Urinary bladder (tissue), 4 donors: ENCODE data around the gene LRRC36. TPM values are rescaled to one million over a fixed set of nuclear protein-coding genes. Genes with fewer than 3 reads are reported as not detected.
"Not testable (repeated sequence)": the region's sequence is repeated elsewhere in the genome, so short reads cannot be mapped to it uniquely, and the experiment has no call there.

Experiments used
- DNase-seq: peaks from one replicate; pipeline ENCODE4 v3.0.0-alpha.2; 2015; ENCODE audit errors: extremely low spot score
- H3K27ac ChIP-seq: one replicate; pipeline ENCODE4 v1.5.1; 2013; ENCODE audit warnings: low read depth, mild to moderate bottlenecking, moderate library complexity
- H3K36me3 ChIP-seq: one replicate; pipeline ENCODE4 v1.6.1; 2013; ENCODE audit warnings: mild to moderate bottlenecking, moderate library complexity; ENCODE audit not compliant: insufficient read depth
- H3K4me1 ChIP-seq: one replicate; pipeline ENCODE4 v1.6.1; 2013; ENCODE audit warnings: mild to moderate bottlenecking, moderate library complexity; ENCODE audit not compliant: insufficient read depth
- H3K4me3 ChIP-seq: one replicate; pipeline ENCODE4 v1.5.1; 2013; ENCODE audit warnings: low read depth, low read length
- WGBS: extraction: QIAGEN DNeasy Blood & Tissue Kit; methylation state at CpG from one replicate; pipeline ENCODE4 v1.1.7; 2013; 5-methylcytosine and 5-hydroxymethylcytosine counted together
- polyA plus RNA-seq: library from polyadenylated mRNA; stranded (reverse); fragments of 200-250 nt; gene quantifications from one replicate; pipeline ENCODE4 v1.2.3, GENCODE V29; 2013
- total RNA-seq: library from RNA; depleted of rRNA; stranded (reverse); fragments of >200 nt; gene quantifications from one replicate; pipeline ENCODE4 v1.2.3, GENCODE V29; 2014
- donor health status: healthy with polysubstance abuse.
- donor health status: healthy.

Gene LRRC36
- total and polyA plus RNA-seq, 2 donors = 0.19 to 2.1 TPM

DNA sequence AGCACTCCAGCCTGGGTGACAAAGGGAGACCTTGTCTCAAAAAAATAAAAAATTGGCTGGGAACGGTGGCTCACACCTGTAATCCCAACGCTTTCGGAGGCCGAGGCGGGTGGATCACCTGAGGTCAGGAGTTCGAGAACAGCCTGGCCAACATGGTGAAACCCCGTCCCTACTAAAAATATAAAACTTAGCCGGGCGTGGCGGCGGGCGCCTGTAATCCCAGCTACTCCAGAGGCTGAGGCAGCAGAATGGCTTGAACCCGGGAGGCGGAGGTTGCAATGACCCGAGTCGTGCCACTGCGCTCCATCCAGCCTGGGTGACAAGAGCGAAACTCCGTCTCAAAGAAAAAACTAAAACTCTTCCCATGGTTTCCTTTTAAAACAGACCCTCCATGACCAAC is 88.8 kb downstream of the LRRC36 start:
- not testable (repeated sequence) for DNase-seq, H3K36me3 ChIP-seq, H3K27ac ChIP-seq, H3K4me1 ChIP-seq
- 91% methylated on average over 19 of the region's 19 CpGs for WGBS
- peak overlapping the region; percentile 82 for H3K4me3 ChIP-seq

DNA sequence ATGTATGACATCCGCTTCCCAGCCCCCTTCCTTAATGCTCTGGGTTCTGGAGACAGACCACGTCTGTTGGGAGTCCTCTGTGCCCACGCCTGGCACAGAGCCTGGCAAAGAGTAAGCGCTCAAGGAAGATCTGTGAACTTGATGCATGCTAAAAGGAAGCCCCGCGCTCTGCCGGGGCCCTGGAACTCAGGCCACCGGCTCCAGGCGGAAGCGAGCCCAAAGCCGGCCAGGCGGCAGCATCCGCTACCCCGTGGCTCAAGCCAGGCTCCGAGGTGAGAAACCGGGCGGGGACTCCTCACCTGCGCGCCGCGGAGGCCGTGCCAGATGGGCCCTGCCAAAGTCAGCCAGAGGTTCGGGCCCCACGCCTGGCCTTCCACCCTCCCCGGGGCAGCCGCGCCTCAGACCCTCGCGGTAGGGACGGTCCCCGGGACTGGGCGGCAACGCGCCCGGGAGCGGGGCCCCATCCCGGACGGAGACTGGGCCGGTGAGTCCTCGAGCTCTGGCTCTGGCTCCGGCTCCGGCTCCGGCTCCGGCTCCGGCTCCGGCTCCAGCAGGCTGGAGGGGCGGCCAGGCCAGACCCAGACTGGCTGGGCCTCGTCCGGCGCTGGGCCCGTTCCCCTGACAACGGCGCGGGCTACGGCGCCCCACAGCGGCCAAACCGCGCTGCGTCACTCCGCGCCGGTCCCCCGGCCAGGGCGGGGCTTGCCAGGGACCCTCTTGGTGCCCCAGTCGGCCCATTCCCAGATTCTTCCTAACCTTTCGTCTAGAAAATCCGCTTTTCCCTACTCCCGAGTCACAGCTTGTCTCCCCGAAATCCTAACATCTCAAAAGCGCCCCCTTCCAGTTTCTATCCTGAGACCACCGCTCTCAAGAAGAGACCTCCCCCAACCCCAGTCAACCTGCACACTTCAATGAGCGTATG is 89.5 kb downstream of the LRRC36 start, which contains the start of gene ZDHHC1:
ZDHHC1 (minus strand) TSS at position 606 of the 922 bp plus-strand sequence. CDS start 8,702 bp downstream, outside the sequence.
- no peak for DNase-seq
- H3K4me3 ChIP-seq = peak within 1 kb of the TSS; percentile 82
- WGBS = 2% methylated on average over 73 of the region's 73 CpGs

DNA sequence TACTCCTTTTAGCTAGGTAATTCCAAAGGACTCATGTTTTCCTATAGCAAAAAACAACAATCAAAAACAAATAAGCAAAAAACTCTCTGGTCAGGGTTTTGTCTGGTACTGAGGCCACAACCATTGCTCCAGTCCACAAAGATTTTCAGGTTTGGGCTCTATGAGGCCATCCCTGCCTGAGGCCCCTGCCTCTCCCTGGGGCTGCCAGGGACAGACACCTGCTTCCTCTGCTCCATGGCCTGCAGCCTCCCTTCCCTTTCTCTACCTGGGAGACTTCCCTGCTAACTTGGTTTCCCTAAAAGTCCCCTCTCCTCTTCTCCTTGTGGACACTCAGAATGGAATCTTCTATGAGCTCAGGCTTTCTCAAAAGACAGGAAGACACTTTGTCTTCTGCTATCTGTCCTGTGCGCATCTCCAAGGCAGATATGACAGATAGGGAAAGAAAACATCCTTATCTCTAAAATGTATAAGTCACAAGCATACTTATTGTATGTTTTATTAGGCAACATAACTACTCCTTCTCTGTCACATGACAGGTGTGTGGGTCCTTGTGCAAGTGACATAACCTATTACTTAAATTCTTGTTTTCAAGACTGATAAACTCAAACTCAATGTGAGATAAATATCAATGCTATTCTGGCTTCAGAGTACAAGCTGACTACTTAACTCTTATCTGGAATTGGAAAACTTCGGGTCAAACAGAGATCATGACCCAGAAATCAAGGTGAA is 90.9 kb downstream of the LRRC36 start:
- H3K4me3 ChIP-seq = no peak overlapping the region
- no peak overlapping the region for H3K27ac ChIP-seq
- no peaks in the 10 kb centered on the region for H3K4me1 ChIP-seq
- WGBS = 83% methylated on average over 2 of the region's 2 CpGs
- DNase-seq = no peak
- no peaks in the 10 kb centered on the region for H3K36me3 ChIP-seq

More for the DNA sequence above, 89.5 kb downstream of the LRRC36 start, which contains the start of gene ZDHHC1:
- Histone ChIP-seq H3K4me1 (no peaks in the 10 kb centered on the region), H3K36me3 (no peaks in the 10 kb centered on the region), H3K27ac (peak within 1 kb of the TSS; percentile 53)

DNA sequence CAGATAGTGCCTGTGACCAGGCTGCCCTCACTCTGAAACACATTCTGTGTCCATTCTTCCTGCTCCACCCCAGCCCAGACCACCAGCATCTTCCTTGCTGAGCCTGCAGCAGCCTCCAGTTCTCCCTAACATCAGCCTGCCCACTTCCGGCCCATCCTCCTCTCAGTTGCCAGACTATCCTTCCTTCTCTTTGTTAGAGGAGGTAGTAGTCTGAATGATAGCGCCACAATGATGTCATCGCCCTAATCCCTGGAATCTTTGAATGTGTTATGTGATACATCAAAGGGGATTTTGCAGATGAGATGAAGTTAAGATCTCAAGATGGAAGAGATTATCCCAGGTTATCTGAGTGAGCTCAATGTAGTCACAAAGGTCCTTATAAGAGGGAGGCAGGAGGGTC is 92.9 kb downstream of the LRRC36 start:
- WGBS = 79% methylated on average over 3 of the region's 3 CpGs
- Histone ChIP-seq H3K4me1 (no peaks in the 10 kb centered on the region), H3K4me3 (no peak overlapping the region), H3K27ac (no peak overlapping the region), H3K36me3 (no peaks in the 10 kb centered on the region)
- no peak for DNase-seq

DNA sequence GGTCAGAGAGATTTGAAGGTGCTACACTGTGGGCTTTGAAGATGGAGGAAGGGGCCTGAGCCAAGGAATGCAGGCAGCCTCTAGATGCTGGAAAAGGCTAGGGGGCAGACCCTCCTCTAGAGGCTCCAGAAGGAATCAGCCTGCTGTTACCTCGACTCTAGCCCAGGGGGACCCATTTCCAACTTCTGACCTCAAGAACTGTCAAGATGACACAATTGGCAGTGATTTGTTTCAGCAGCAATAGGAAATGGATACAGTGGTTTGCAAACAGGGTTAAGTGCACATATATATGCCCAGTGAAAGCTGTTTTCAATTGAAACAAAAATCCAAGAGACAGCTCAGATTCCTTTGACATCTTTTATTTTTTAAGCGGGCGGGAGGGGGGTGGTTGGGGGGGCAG is 93.3 kb downstream of the LRRC36 start:
- no peak for DNase-seq
- Histone ChIP-seq H3K27ac (no peak overlapping the region), H3K4me3 (no peak overlapping the region), H3K4me1 (no peaks in the 10 kb centered on the region), H3K36me3 (no peaks in the 10 kb centered on the region)
- whole genome bisulfite sequencing = 75% methylated on average over 3 of the region's 3 CpGs

DNA sequence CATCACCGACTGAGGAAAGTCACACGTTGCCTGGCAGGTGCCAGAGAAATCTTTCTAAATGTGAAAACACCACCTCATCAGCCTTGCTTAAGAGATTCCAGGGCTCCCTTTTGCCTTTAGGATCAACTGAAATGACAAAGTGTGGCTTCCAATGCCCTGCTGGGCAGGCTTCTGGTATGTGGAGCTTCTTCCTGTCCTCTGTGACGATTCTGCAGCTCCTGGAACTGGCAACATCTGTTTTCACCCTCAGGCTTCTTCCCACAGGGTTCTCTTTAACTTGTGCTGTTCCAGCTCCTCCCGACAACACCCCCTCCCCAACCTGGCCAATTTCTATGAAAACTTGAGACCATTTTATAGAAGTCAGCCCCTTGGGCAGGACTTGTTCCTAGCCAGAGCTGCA is 94.4 kb downstream of the LRRC36 start:
- H3K4me1 ChIP-seq = no peaks in the 10 kb centered on the region
- no peaks in the 10 kb centered on the region for H3K36me3 ChIP-seq
- DNase-seq = no peak
- 86% methylated on average over 4 of the region's 4 CpGs for WGBS
- no peak overlapping the region for H3K4me3 ChIP-seq
- H3K27ac ChIP-seq = no peak overlapping the region

DNA sequence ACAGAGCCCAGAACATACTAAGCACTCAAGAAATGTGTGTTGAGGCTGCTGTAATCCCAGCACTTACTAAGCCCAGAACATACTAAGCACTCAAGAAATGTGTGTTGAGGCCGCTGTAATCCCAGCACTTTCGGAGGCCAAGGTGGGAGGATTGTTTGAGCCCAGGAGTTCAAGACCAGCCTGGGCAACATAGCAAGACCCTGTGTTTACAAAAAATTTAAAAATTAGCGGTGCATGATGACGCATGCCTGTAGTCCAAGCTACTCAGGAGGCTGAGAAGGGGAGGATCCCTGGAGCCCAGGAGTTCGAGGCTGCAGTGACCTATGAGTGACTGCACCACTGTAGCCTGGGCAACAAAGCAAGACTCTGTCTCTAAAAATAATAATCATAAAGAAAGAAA is 96.4 kb downstream of the LRRC36 start:
- H3K4me3 ChIP-seq = no peak overlapping the region
- H3K36me3 ChIP-seq = no peaks in the 10 kb centered on the region
- H3K27ac ChIP-seq = no peak overlapping the region
- no peaks in the 10 kb centered on the region for H3K4me1 ChIP-seq
- 86% methylated on average over 5 of the region's 5 CpGs for WGBS
- no peak for DNase-seq

DNA sequence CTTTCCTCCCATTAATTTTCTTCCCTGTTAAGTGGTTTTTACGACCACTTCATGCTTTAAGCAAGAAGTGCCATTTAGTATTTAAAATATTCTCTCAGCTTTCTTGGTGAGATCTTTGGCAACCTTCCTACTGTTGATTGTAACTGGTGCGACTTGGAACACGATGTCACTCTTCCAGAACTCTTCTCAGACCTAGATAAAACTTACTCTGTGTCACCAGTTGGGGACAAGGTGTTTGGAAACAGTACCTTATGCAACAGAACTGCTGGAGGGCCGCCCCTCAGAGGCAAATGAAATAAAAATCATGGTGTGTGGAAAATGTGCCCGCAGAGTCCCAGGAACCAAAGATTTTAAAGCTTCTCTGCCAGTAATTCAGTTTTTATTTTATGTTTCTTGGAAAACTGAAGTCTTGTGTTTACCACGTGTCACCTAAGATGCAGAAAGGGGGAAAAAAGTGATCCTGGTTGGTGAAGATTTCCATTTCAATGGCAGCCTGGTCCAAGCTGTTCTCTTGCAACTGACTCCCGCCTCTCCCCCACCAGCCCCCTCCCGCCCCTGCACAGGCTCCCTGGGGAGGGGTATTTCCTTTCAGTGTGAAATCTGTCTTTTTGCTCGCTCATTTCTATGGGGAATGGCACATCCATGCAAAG is 97.1 kb downstream of the LRRC36 start:
- Histone ChIP-seq H3K27ac (no peak overlapping the region), H3K36me3 (no peaks in the 10 kb centered on the region), H3K4me1 (no peaks in the 10 kb centered on the region), H3K4me3 (no peak overlapping the region)
- 51% methylated on average over 9 of the region's 9 CpGs for WGBS
- DNase-seq = no peak

DNA sequence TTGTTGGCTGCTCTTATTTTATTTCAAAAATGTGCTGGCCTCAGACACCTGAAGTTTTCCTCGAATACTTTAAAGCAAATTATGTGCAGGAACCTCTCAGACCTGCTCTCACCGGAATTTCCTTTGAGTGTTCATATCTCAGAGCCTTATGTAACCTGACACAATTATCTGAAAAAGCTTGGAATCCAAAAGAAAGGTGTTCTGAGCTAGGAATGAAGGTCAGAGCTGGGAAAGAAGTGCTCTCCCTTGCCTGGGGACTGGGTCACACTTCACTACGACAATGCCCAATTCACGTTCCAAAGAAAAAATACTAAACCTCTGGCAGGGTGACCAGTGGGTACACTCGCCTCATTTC is 97.6 kb downstream of the LRRC36 start:
- 64% methylated on average over 5 of the region's 5 CpGs for WGBS
- Histone ChIP-seq H3K4me1 (no peaks in the 10 kb centered on the region), H3K36me3 (no peaks in the 10 kb centered on the region), H3K4me3 (no peak overlapping the region), H3K27ac (no peak overlapping the region)
- DNase-seq = no peak

DNA sequence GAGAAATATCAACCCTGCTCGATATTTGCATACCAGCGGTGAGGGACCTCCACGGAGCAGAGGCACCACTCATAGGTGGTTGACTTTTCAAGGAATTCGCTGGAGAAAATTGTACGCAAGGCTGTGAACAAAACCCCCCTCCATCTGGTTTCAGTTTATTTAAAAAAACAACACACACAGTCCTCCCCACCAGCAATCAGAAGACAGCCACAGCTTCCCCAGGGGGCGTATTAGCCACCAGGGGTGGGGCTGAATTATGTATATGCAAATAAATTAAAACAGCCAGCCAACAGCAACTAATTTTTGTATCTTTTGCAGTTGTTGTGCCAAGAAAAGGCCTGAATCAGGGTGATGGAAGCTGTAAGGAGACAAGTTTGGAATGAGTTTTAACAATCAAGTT is 98.4 kb downstream of the LRRC36 start:
- WGBS = 33% methylated on average over 6 of the region's 6 CpGs
- no peak overlapping the region for H3K27ac ChIP-seq
- H3K36me3 ChIP-seq = no peaks in the 10 kb centered on the region
- DNase-seq = no peak
- no peaks in the 10 kb centered on the region for H3K4me1 ChIP-seq
- H3K4me3 ChIP-seq = no peak overlapping the region

DNA sequence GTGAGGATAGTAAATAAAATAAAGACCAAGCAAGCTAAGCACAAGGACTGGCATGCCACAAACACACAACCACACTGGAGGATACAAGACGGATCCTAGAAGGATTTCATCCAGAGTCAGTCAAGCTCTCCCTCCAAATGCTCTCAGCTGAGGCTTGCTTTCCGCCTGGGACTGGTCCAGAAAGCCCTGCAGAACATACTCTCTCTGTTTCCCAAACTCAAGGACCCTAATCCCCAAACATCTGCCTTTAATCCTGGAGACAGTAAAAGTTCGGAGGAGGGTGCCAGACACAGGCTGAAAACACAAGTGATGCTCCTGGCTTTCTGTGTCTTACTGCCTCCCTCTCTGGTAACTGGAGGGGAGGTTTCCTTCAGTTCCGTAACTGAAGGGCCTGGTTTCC is 99.0 kb downstream of the LRRC36 start:
- Histone ChIP-seq H3K36me3 (no peaks in the 10 kb centered on the region), H3K4me1 (no peaks in the 10 kb centered on the region), H3K27ac (no peak overlapping the region), H3K4me3 (no peak overlapping the region)
- WGBS = 43% methylated on average over 4 of the region's 4 CpGs
- no peak for DNase-seq

DNA sequence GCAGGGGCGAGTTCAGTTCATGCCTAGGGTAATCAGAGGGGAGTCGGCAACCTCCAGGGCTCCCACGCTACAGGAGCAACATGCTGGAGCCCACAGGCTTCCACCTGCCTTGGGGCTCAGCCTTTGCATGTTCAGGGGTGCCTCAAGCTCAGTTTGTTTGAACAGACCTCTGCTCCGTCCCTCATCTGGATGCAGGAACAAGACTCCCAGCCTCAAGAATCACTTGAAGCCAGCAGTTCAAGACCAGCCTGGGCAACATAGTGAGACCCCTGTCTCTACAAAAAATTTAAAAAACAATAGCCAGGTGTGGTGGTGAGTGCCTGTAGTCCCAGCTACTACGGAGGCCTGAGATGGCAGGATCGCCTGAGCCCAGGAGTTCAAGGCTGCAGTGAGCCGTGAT is 99.4 kb downstream of the LRRC36 start:
- Histone ChIP-seq H3K36me3 (no peaks in the 10 kb centered on the region), H3K4me1 (no peaks in the 10 kb centered on the region), H3K4me3 (no peak overlapping the region), H3K27ac (no peak overlapping the region)
- 77% methylated on average over 7 of the region's 7 CpGs for WGBS
- no peak for DNase-seq

DNA sequence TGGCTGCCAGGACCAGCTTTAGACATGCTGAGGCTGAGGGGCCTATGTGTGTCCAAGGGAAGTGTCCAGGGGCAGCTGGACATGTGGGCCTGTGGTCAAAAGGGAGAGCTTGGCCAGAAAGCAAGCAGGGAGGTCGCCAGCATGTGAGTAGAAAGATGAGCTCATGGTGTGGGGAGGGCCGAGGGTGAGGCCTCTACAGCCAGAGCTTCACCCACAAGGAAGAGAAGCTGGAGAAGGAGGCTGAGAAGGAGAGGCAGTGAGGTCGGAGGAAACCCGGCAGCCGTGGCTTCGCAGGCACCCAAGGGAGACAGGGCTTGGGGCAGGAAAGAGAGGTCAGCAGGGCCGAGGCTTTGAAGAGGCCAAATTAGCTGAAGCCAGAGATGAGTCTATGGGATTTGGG is 100.3 kb downstream of the LRRC36 start:
- no peak overlapping the region for H3K4me3 ChIP-seq
- H3K27ac ChIP-seq = no peak overlapping the region
- WGBS = 66% methylated on average over 7 of the region's 7 CpGs
- DNase-seq = no peak
- H3K36me3 ChIP-seq = no peaks in the 10 kb centered on the region
- H3K4me1 ChIP-seq = no peaks in the 10 kb centered on the region
